ENCODE results near the gene CITED2.

The CITED2 gene

DNA sequence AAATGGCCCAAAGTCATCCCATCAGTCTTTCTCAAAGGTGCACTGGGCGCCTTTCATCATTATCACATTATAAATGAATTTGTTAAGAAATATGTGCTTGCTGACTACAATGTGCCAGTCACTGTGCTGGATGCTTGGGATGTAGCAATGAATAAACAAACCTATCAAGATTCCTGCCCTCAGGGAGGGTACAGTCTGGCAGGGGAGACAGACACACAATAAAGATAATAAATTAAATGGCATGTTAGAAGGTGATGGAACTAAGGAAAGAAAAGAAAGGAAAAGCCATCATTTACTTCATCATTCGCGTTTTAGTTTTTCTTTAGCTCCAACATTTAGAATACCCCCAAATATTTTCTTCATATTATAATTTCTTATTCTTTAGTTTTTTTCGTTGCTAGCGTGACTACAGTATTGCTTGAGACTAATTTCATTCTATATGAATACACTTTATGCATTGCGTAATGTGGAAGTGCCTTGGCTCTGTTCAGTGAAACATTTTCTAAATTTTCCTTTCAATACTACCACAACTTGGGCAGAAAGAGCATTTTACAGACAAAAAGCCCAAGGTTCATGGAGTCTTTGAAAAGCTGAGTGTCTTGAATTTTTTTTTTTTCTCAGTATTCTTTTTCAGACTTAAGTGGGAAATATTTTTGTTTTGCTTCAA is 48.7 kb upstream of the CITED2 start:
- TF ChIP-seq ZNF510 (tag by site-specific recombination; IDR thresholded peaks at IDR 0.05; ENCODE audit: insufficient replicate concordance) = no peak
- TF ChIP-seq, protein P1, sequence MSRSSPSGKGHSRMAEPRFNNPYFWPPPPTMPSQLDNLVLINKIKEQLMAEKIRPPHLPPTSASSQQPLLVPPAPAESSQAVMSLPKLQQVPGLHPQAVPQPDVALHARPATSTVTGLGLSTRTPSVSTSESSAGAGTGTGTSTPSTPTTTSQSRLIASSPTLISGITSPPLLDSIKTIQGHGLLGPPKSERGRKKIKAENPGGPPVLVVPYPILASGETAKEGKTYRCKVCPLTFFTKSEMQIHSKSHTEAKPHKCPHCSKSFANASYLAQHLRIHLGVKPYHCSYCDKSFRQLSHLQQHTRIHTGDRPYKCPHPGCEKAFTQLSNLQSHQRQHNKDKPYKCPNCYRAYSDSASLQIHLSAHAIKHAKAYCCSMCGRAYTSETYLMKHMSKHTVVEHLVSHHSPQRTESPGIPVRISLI (tag by site-specific recombination; IDR thresholded peaks at IDR 0.05) = no peak
- no peak for TF ChIP-seq ZSCAN23 (tag by site-specific recombination; IDR thresholded peaks at IDR 0.05)
- TF ChIP-seq ZXDB (tag by site-specific recombination; IDR thresholded peaks at IDR 0.05) = no peak
- TF ChIP-seq, protein P2, sequence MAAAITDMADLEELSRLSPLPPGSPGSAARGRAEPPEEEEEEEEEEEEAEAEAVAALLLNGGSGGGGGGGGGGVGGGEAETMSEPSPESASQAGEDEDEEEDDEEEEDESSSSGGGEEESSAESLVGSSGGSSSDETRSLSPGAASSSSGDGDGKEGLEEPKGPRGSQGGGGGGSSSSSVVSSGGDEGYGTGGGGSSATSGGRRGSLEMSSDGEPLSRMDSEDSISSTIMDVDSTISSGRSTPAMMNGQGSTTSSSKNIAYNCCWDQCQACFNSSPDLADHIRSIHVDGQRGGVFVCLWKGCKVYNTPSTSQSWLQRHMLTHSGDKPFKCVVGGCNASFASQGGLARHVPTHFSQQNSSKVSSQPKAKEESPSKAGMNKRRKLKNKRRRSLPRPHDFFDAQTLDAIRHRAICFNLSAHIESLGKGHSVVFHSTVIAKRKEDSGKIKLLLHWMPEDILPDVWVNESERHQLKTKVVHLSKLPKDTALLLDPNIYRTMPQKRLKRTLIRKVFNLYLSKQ (tag by site-specific recombination; IDR thresholded peaks at IDR 0.05; ENCODE audit: borderline replicate concordance) = no peak
- TF ChIP-seq ZNF37A (tag by site-specific recombination; IDR thresholded peaks at IDR 0.05) = no peak
- TF ChIP-seq ZNF416 (tag by site-specific recombination; IDR thresholded peaks at IDR 0.05) = no peak
- TF ChIP-seq SETDB1 (IDR thresholded peaks at IDR 0.05; ENCODE audit: insufficient read length, low read length) = no peak
- TF ChIP-seq MYNN (tag by site-specific recombination; IDR thresholded peaks at IDR 0.05; ENCODE audit: borderline replicate concordance) = no peak
- TF ChIP-seq ZNF658 (tag by site-specific recombination; IDR thresholded peaks at IDR 0.05) = no peak
- TF ChIP-seq ZNF610 (tag by site-specific recombination; IDR thresholded peaks at IDR 0.05; ENCODE audit: borderline replicate concordance) = no peak
- no peak for TF ChIP-seq ZNF785 (tag by site-specific recombination; IDR thresholded peaks at IDR 0.05)
- TF ChIP-seq ZNF561 (tag by site-specific recombination; IDR thresholded peaks at IDR 0.05; ENCODE audit: borderline replicate concordance) = no peak
- TF ChIP-seq ZNF670 (tag by site-specific recombination; IDR thresholded peaks at IDR 0.05; ENCODE audit: low read depth) = no peak
- TF ChIP-seq ZFP3 (tag by site-specific recombination; IDR thresholded peaks at IDR 0.05; ENCODE audit: low read depth) = no peak
- TF ChIP-seq, protein P3, sequence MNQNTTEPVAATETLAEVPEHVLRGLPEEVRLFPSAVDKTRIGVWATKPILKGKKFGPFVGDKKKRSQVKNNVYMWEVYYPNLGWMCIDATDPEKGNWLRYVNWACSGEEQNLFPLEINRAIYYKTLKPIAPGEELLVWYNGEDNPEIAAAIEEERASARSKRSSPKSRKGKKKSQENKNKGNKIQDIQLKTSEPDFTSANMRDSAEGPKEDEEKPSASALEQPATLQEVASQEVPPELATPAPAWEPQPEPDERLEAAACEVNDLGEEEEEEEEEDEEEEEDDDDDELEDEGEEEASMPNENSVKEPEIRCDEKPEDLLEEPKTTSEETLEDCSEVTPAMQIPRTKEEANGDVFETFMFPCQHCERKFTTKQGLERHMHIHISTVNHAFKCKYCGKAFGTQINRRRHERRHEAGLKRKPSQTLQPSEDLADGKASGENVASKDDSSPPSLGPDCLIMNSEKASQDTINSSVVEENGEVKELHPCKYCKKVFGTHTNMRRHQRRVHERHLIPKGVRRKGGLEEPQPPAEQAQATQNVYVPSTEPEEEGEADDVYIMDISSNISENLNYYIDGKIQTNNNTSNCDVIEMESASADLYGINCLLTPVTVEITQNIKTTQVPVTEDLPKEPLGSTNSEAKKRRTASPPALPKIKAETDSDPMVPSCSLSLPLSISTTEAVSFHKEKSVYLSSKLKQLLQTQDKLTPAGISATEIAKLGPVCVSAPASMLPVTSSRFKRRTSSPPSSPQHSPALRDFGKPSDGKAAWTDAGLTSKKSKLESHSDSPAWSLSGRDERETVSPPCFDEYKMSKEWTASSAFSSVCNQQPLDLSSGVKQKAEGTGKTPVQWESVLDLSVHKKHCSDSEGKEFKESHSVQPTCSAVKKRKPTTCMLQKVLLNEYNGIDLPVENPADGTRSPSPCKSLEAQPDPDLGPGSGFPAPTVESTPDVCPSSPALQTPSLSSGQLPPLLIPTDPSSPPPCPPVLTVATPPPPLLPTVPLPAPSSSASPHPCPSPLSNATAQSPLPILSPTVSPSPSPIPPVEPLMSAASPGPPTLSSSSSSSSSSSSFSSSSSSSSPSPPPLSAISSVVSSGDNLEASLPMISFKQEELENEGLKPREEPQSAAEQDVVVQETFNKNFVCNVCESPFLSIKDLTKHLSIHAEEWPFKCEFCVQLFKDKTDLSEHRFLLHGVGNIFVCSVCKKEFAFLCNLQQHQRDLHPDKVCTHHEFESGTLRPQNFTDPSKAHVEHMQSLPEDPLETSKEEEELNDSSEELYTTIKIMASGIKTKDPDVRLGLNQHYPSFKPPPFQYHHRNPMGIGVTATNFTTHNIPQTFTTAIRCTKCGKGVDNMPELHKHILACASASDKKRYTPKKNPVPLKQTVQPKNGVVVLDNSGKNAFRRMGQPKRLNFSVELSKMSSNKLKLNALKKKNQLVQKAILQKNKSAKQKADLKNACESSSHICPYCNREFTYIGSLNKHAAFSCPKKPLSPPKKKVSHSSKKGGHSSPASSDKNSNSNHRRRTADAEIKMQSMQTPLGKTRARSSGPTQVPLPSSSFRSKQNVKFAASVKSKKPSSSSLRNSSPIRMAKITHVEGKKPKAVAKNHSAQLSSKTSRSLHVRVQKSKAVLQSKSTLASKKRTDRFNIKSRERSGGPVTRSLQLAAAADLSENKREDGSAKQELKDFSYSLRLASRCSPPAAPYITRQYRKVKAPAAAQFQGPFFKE (tag by site-specific recombination; IDR thresholded peaks at IDR 0.05; ENCODE audit: borderline replicate concordance) = no peak
- no peaks in the 10 kb centered on the region for H3K4me1 ChIP-seq (ENCODE audit: control insufficient read depth, insufficient read depth, low read length)
- ChIA-PET POLR2A (interaction anchor here (0.7 kb wide), 1 partner anchor 862 kb away, joined by 4 read pairs; no protein-coding TSS in a partner anchor), CTCF (no interaction called here)
- no peak overlapping the region for H3K4me3 ChIP-seq (ENCODE audit: low read depth, low read length)
- H3K9me3 ChIP-seq (ENCODE audit: control insufficient read depth, insufficient read depth, low read depth, low read length) = no peaks in the 10 kb centered on the region
- H3K27ac ChIP-seq (ENCODE audit: extremely low read depth, low read depth, low read length) = no peak overlapping the region
- H3K36me3 ChIP-seq (ENCODE audit: control insufficient read depth in 2 of 2, insufficient read depth in 1 of 2, low read length in 2 of 2) = no peaks in the 10 kb centered on the region
